Vagina (tissue), 2 donors: ENCODE results near the gene DERL3. TPM values are rescaled to one million over a fixed set of nuclear protein-coding genes. Genes with fewer than 3 reads are reported as not detected.
A peak's percentile ranks its signal among the peaks of the same experiment; 100 is the strongest.
"Not testable (repeated sequence)": the region's sequence is repeated elsewhere in the genome, so short reads cannot be mapped to it uniquely, and the experiment has no call there.

Source experiments
- DNase-seq, 2 donors: peaks; one replicate each; pipeline ENCODE4 v3.0.0-alpha.2; 2017; ENCODE audit errors: extremely low spot score in 2 of 2
- H3K27ac ChIP-seq: fragments of 200-600 bp; sonication (generic); one replicate; pipeline ENCODE4 v1.5.1; 2019
- H3K27me3 ChIP-seq: fragments of 200-600 bp; sonication (generic); one replicate; pipeline ENCODE4 v1.5.1; 2019
- H3K36me3 ChIP-seq, 2 donors: fragments of 200-600 bp; sonication (generic); one replicate each; pipeline ENCODE4 v1.5.1; 2017 to 2019
- H3K4me1 ChIP-seq: fragments of 200-600 bp; sonication (generic); one replicate; pipeline ENCODE4 v1.5.1; 2019
- H3K4me3 ChIP-seq, 2 donors: fragments of 200-600 bp; sonication (generic); 1 replicate in 1 of 2; 2 replicates in 1 of 2; pipeline ENCODE4 v1.5.1; 2016 to 2019
- H3K9me3 ChIP-seq: fragments of 200-600 bp; sonication (generic); one replicate; pipeline ENCODE4 v1.5.1; 2019
- CTCF ChIP-seq, 3 experiments: fragments of 450-650 bp in 2 of 3; fragments of 200-600 bp in 1 of 3; sonication (generic) in 1 of 3; IDR thresholded peaks; one replicate each; pipeline ENCODE4 v1.5.1; 2017 to 2019; ENCODE audit warnings: antibody characterized with exemption in 3 of 3, mild to moderate bottlenecking in 2 of 3, moderate library complexity in 2 of 3
- POLR2A ChIP-seq, 2 donors: fragments of 450-650 bp; IDR thresholded peaks; one replicate each; pipeline ENCODE4 v1.6.1; 2017; ENCODE audit warnings: antibody characterized with exemption in 2 of 2, mild to moderate bottlenecking in 2 of 2, moderate library complexity in 2 of 2
- POLR2AphosphoS5 ChIP-seq, 2 donors: sonication (generic); formaldehyde crosslinking; IDR thresholded peaks; one replicate each; pipeline ENCODE4 v1.9.0; 2017; ENCODE audit warnings: antibody characterized with exemption in 2 of 2, mild to moderate bottlenecking in 2 of 2, low read depth in 1 of 2; ENCODE audit not compliant: insufficient read depth in 1 of 2
- intact Hi-C: fragments of 100-400 bp; cut with DNase I; formaldehyde crosslinking; loops from one replicate; pipeline ENCODE4 v1.15.1; 2023
- total RNA-seq: library from RNA; depleted of rRNA; stranded (reverse); fragments of >200 nt; gene quantifications from one replicate; pipeline ENCODE4 v1.2.3, GENCODE V29; 2016

Gene DERL3
- total RNA-seq, 1 donor from 2014 or later: 0.25 TPM

GRCh38 chr22:23862103-23862502, 23.3 kb upstream of the DERL3 start:
- H3K27ac ChIP-seq: no peak overlapping the region
- peaks cover 14% of the 10 kb centered on the region for H3K4me1 ChIP-seq
- H3K27me3 ChIP-seq: no peaks in the 10 kb centered on the region
- H3K9me3 ChIP-seq: no peaks in the 10 kb centered on the region
- DNase-seq: no peak
- intact Hi-C loops: no loop called here
- H3K36me3 ChIP-seq: no peaks in the 10 kb centered on the region
- TF ChIP-seq POLR2A (IDR thresholded peaks at IDR 0.05): no peak
- TF ChIP-seq CTCF (IDR thresholded peaks at IDR 0.05): peak in 1 of 3 experiments; percentile 16
- no peak overlapping the region for H3K4me3 ChIP-seq

GRCh38 chr22:23860187-23860586, 21.4 kb upstream of the DERL3 start:
- H3K36me3 ChIP-seq, intact Hi-C loops, H3K27me3 ChIP-seq: not testable (repeated sequence)

GRCh38 chr22:23859201-23859600, 20.4 kb upstream of the DERL3 start:
- TF ChIP-seq CTCF (IDR thresholded peaks at IDR 0.05) (no peak), POLR2AphosphoS5 (IDR thresholded peaks at IDR 0.05; ENCODE audit: insufficient read depth in 1 of 2, low read depth in 1 of 2) (no peak), POLR2A (IDR thresholded peaks at IDR 0.05) (no peak)
- Histone ChIP-seq H3K27ac (no peak overlapping the region), H3K9me3 (no peaks in the 10 kb centered on the region), H3K27me3 (no peaks in the 10 kb centered on the region), H3K4me1 (peaks cover 22% of the 10 kb centered on the region), H3K4me3 (no peak overlapping the region), H3K36me3 (no peaks in the 10 kb centered on the region)
- no peak for DNase-seq
- intact Hi-C loops: no loop called here

More at GRCh38 chr22:23860187-23860586, 21.4 kb upstream of the DERL3 start:
- peaks cover 22% of the 10 kb centered on the region for H3K4me1 ChIP-seq
- H3K4me3 ChIP-seq, H3K27ac ChIP-seq, H3K9me3 ChIP-seq, DNase-seq: not testable (repeated sequence)

- intact Hi-C loops: no loop called here
- TF ChIP-seq CTCF (IDR thresholded peaks at IDR 0.05): no peak
- no peak for TF ChIP-seq POLR2A (IDR thresholded peaks at IDR 0.05)
- no peak for TF ChIP-seq POLR2AphosphoS5 (IDR thresholded peaks at IDR 0.05; ENCODE audit: insufficient read depth in 1 of 2, low read depth in 1 of 2)
- peak overlapping the region; percentile 95 for H3K27ac ChIP-seq
- DNase-seq: no peak
- H3K36me3 ChIP-seq: no peaks in the 10 kb centered on the region
- peak overlapping the region; percentile 73 to 77 for H3K4me3 ChIP-seq
- no peaks in the 10 kb centered on the region for H3K9me3 ChIP-seq
- no peaks in the 10 kb centered on the region for H3K27me3 ChIP-seq
- H3K4me1 ChIP-seq: peaks cover 22% of the 10 kb centered on the region
These were observed 19.6 kb upstream of the DERL3 start for GRCh38 chr22:23858484-23858815.

- TF ChIP-seq POLR2A (IDR thresholded peaks at IDR 0.05) (peak in 1 of 2 donors; percentile 56), POLR2AphosphoS5 (IDR thresholded peaks at IDR 0.05; ENCODE audit: insufficient read depth in 1 of 2, low read depth in 1 of 2) (peak; percentile 88 to 93), CTCF (IDR thresholded peaks at IDR 0.05) (peak in 2 of 3 experiments; percentile 16 to 47)
- Histone ChIP-seq H3K27me3 (no peaks in the 10 kb centered on the region), H3K9me3 (no peaks in the 10 kb centered on the region), H3K36me3 (no peaks in the 10 kb centered on the region), H3K4me1 (peaks cover 22% of the 10 kb centered on the region), H3K4me3 (peak within 1 kb of the TSS; percentile 73 to 77), H3K27ac (peak within 1 kb of the TSS; percentile 95)
- intact Hi-C loops: no loop called here
- no peak for DNase-seq
These were observed 19.0 kb upstream of the DERL3 start, which contains the start of gene SLC2A11 for GRCh38 chr22:23857606-23858483. SLC2A11 (plus strand) TSS chr22:23857875; CDS start chr22:23858000, 125 bp downstream.
